Activated gamma-delta T cell treated with Interleukin-2 at 50 U/mL for 16 hours (primary cell): ENCODE results near the gene SEMA4F.
"Not testable (repeated sequence)": the region's sequence is repeated elsewhere in the genome, so short reads cannot be mapped to it uniquely, and the experiment has no call there.

Source experiments
- DNase-seq: peaks from one replicate; pipeline ENCODE4 v3.0.0-alpha.2; 2020

The SEMA4F gene

GRCh38 chr2:74653985-74654882 is at the start of gene SEMA4F:
TSS of gene SEMA4F (plus strand) at chr2:74654247. CDS start at chr2:74654377, 130 bp downstream.
- DNase-seq = peak; percentile 93

GRCh38 chr2:74606927-74607326 is 47.1 kb upstream of the SEMA4F start:
- DNase-seq = no peak

- DNase-seq = no peak
These were observed 36.9 kb upstream of the SEMA4F start for GRCh38 chr2:74617122-74617521.

DNA sequence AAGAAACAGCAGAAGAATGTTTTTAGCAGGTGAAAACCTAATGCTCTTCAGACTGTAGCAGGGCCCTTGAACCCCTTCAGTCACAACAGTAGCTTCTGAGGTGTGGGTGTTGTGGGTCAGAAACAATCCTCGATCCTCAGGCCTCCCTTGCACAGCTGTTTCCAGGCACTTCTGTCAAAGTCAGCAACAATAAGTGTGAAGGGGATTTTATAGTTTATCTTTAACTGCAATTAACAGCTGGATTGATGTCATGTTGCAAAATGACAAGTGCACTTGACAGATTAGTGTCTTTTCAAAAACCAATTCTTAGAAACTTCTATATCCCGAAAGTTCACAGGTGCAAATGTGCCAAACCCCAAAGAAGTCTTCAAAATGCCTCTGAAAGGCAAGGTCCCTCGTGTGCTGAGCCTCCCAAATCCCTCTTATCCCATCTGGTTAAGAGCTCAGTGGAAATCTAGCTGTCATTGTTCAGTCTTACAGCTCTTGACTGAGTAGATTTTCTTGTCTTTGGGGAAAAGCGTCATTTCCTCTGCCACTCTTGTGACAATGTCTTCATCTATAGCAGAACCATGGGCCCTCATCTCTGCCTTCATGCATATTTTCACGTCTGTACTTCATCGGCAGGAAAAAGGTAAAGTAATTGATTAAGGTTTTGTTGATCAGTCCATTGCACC is 35.5 kb upstream of the SEMA4F start:
- no peak for DNase-seq

GRCh38 chr2:74619651-74620297 is 34.3 kb upstream of the SEMA4F start:
- no peak for DNase-seq

DNA sequence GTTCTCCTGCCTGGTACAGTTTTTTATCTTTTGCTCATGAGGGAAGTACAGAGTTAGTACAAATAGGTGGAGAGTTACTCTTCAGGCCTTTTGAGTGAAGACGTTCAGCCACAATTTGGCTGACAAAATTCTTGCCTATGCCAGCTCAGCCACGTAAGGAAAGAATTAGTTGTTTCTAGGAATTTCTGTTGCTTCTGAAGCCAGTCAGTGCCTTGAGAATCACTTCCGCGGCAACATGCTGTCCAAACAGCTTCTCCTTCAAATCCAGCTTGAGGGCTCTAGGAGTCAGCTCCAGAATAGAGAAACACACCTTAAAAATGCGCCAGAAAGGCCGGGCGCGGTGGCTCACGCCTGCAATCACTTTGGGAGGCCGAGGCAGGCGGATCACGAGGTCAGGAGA is 33.4 kb upstream of the SEMA4F start:
- DNase-seq = no peak

- DNase-seq = no peak
These were observed 28.2 kb upstream of the SEMA4F start for GRCh38 chr2:74625658-74626425.

DNA sequence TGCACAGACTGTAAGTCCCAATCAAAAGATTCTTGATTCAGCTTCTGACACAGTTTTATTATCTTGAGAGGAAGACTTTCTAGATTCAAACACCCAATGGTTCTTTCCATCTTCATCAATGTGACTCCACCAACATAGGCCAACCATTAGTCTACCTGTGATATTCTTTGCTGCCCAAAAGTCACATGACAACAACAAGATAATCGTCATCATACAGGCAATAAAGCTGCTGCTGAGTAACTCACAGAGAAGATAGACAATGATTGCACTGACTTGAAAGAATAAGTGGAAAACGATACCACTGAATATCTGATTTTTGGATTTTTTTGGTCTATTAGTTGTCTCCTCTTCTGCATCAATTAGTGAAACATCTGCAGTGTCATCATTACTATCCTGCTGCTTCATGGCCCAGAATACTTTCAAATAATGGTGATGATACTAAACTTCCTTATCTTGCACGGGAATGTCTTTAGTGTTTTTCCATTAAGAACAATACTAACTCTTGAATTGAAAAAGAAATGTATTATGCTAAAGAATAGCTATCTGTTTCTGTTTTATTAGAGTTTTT is 25.4 kb upstream of the SEMA4F start:
- no peak for DNase-seq

- DNase-seq = not testable (repeated sequence)
These were observed 23.6 kb upstream of the SEMA4F start for GRCh38 chr2:74630454-74630853.

DNA sequence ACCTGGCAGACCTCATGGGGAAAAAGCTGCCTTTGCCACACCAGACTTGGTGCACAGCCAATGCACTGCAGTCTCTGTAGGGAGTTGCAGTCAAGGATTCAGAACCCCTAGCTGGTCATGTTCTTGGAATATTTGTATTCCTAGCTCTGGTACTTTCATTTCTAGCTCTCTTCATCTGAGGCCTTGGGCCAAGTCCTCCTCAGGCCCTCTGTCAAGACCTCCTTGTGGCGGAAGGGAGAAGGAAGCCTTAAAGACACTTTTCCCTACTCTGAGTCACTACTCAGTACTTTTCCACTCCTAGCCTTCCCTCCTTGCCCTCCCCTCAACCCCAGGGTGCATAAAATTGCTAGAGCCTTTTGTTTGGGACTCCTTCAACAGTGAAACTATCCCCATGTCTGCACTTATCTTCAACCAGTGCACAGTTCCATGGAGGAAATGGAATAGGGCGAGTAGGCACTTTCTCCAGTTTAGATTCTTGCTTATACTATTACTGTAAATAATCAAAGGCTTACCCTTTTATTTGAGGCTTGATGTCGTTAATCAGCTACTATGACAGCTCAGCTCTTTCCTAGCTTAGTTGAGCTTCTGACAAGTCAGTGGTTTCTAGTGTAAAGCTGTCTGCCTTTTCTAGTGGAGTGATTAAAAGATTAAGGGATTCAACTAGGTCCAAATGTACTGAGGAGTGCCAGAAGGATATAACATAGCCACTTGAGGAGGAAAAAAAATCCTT is 21.7 kb upstream of the SEMA4F start:
- no peak for DNase-seq

GRCh38 chr2:74632939-74633312 is 21.1 kb upstream of the SEMA4F start:
- no peak for DNase-seq

DNA sequence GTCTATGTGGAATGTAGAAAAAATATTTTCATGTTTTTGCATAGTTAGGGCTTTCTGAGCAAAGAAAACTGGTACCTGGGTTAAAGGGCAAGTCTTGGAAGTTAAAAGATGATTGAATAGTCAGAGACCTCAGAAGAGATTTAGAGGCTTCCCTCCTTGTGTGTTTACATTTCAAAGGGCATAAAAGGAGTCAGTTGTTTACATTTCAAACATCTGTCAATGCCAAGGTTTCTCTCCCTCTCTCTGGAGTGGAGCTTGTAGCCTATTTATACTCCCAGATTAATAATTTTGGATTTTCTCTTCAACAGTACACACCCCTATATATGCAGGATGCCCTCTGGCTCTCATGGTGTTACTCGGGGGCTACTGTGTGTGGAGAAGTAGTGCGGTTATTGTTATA is 14.5 kb upstream of the SEMA4F start:
- no peak for DNase-seq

DNA sequence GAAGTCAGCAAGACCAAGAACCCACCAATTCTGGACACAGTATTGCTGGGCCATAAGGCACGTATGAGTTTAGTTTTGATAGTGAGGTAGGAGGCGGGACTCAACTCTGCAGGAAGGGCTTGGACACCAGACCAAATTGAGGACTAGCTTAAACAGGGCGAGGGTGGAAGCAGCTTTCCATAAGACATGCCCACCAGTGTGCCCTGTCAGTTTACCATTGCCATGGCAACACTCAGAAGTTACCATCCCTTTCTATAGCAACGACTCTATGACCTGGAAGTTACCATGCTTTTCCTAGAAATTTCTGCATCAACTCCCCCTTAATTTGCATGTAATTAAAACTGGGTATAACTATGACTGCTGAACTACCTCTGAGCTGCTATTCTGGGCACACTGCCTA is 8.7 kb upstream of the SEMA4F start:
- DNase-seq = no peak

- DNase-seq = no peak
These were observed 7.8 kb upstream of the SEMA4F start for GRCh38 chr2:74646201-74646600.

- DNase-seq = no peak
These were observed 7.1 kb upstream of the SEMA4F start for GRCh38 chr2:74646834-74647482.

- DNase-seq = no peak
These were observed 6.0 kb upstream of the SEMA4F start, which contains the start of gene M1AP for GRCh38 chr2:74648009-74648443. TSS of gene M1AP (minus strand) at chr2:74648330. CDS start at chr2:74640275, 8,055 bp downstream.

- DNase-seq = no peak
These were observed 460 bp upstream of the SEMA4F start for GRCh38 chr2:74653589-74653984.

DNA sequence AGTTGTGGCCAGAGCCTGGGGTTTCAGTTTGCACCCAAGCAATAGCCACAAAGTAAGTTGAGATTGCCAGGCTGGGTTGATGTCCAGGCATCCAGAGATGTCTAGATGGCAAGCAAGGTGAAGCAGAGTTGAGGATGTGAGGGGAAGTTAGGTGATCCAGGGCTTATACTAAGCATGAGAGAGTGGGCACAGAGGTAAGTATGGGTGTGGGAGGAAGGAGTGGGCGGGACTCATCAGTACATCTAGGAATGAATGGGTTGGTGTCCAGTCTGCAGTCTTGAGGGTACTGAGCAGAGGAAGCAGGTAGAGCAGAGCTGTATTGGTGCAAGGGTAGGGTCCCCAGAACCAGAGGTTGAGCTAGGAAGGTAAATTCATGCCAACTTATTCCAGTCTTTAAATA is 1.5 kb downstream of the SEMA4F start:
- DNase-seq = no peak

- no peak for DNase-seq
These were observed 4.5 kb downstream of the SEMA4F start for GRCh38 chr2:74658516-74658915.

GRCh38 chr2:74659462-74659861 is 5.4 kb downstream of the SEMA4F start:
- no peak for DNase-seq

- no peak for DNase-seq
These were observed 14.0 kb downstream of the SEMA4F start for GRCh38 chr2:74668087-74668486.
